Stimulated activated CD8-positive, alpha-beta memory T cell treated with anti-CD3 and anti-CD28 coated beads, Interleukin-4, amount 100 ng/mL, for 4 hours (primary cell): ENCODE data around the gene LGR6.
A peak's percentile ranks its signal among the peaks of the same experiment; 100 is the strongest.

Experiments used
- DNase-seq, 2 donors: peaks; one replicate each; pipeline ENCODE4 v3.0.0-alpha.2; 2020; ENCODE audit warnings: low read depth in 2 of 2, low spot score in 1 of 2

Gene LGR6

DNA sequence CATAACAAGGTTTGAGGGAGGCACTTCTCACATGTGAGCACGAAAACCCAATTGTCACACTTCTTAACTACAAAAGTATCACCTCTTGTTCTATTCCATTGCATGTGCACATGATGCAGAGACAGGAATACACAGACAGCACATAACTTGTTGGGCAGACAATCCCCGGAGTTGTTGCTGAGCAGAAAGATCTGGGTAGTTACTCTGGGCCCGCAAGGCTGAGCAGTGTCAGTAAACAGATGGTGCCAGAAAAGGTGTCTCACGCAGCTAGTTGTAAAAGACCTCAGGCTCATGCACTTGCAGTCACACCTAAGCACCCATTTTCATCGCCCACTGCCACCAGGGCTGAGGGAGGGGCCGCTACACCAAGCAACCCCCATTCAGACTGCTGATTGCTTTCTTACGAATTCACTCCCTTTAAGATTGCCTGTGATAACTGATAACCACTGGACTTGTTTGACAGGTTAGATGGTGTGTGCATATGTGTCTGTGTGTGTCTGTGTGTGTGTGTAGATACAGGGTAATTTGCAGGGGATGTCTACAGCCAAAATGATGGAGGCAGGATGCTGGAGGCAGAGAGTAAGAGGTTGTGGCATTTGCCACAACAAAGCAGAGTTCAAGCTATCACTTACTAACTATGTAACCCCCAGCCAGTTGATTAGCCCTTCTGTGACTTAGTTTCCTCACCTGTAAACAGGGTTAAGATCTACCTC lies 4.2 kb downstream of the LGR6 start:
- DNase-seq, result peak in 1 of 2 donors; percentile 10

DNA sequence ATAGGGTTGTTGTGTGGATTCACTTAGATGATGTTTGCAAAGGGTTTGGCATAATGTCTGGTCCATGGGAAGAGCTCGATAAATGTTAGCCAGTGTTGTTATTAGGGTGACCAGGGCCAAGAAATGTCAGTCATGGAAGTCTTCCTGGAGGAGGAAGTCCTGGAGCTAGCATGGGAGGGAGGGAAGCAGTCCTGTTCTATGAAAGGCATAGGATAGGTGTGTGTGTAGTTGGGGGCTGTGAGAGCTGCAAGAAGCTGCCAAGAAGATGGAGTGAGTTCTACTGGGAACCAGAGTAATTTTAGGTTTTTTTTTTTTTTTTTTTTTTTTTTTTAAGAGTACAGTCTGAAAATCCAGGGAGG lies 4.7 kb downstream of the LGR6 start:
- no peak for DNase-seq

DNA sequence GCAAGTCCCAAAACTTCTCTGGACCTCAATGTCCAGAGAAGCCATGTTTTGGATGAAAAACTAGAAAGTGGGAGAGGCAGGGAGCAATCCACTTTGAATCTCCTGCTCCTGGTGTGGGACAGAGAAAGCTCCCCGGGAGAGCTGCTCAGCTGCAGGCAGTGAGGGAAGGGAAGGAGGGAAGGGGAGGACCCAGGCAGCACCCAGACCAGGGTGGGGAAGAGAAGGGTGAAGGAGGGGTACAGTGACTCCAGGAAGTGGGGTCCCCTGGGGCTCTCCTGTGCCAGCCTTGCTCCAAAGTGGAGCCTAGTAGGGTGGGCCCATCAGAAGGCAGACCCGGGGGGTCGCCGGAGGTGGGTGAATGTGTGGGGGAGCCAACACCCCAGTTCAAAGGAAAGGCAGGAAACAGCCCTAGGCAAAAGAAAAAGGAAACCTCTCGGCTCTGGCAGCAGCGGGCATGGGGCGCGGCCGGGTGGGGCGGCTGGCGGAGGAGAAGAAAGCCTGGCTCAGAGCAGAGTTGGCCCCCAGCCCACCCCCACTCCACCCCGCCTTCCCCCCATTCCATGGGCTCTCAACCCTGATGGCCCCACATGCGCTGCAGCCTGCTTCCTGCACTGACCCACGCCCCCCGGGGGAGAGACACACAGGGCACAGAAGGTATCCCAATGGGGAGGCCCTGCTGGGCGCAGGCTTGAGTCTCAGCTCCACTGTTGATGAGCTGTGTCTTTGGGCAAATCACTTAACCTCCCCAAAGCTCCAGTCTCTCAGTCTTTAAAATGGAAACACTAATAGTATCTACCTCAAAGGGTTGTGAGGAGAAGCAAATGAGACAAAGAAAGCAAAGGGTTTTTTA lies 5.7 kb downstream of the LGR6 start:
- DNase-seq, result no peak

GRCh38 chr1:202200112-202200548 lies 6.5 kb downstream of the LGR6 start:
- DNase-seq, result no peak

DNA sequence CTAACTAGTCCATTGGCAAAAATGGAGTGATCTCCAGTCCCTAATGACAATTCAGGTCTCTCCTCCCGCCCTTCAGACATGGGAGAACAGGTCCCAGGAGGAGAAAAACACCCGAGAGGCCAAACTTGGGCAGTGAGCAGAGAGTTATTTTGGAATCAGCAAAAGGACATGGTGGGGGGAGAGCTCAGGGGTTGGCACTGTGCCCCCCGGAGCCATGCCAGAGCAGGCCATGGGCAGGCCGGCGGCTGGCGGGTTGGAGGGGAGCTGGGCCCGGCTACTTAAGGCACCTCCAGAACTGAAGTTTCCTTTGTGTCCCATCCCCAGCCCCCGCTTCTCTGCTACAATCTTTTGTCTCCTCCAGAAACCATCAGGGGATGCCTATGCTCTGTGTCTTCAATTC lies 7.1 kb downstream of the LGR6 start:
- DNase-seq, result no peak

GRCh38 chr1:202201266-202201665 lies 7.7 kb downstream of the LGR6 start:
- no peak for DNase-seq

GRCh38 chr1:202201971-202202370 lies 8.4 kb downstream of the LGR6 start:
- DNase-seq, result no peak

DNA sequence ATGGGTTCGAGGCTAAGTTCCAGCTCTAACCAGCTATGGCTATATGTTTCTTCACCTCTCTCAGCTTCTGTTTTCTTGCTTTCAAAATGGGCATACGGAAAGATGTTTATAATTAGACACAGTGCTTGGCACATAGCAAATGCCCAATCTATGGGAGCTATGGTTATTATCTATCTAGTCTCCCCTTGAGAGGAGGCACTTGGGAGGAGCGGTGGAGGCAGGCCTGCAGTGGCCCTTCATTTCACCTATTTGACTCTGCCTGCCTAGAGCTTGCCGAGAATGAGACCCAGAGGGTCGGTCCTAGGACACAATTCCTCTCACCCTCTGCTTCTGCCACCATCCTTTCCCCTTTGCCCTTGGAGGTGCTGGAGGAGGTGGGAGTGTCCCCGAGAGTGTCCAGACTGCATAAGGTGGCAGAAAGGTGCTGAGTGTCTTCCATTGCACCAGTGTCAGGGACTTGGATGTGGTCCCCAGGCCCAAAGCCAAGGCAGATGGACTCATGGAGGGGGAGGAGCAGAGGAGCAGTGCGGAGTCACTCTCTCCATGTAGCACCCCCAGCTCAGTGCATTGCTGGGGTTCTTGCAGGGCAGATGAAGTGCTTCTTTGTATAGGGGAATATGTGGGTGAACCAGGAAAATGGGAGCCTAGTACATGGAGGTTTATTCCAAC lies 9.0 kb downstream of the LGR6 start:
- DNase-seq, result no peak

DNA sequence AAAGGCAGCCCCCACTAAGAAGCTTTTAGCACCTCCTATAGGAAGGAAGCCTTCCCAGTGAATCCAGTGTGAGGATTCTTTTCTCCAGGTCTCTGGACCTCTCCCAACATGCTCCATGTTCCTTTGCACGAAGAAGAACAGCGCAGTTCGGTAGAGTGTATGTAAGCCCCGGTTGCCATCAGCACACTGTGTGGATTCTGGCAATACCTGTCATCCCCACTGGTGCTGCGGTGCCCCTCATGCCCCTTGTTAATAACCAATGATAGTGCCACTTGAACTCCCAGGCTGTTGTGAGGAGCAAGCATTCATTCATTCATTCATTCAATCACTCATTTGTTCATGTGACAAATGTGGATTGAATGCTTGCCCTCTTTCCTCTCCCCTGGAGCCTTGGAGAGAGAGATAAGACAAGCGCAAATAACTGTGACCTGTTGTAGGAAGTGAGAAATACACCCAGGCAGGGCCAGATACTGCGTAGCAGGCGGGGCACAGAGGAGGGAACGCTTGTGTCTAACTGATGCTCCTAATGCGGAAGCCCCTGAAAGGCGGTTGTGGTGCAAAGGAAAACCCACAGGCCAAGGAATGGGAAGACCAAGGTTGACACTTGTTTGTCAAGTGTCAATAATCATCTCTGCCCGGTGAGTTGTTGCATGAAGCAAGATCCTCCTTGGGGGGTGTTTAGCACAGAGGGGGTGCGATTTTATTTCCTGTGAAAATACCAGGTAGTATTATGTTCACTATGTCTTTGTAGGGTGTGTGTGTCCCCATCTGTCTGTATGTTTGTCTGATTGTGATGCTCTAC lies 9.8 kb downstream of the LGR6 start:
- no peak for DNase-seq

DNA sequence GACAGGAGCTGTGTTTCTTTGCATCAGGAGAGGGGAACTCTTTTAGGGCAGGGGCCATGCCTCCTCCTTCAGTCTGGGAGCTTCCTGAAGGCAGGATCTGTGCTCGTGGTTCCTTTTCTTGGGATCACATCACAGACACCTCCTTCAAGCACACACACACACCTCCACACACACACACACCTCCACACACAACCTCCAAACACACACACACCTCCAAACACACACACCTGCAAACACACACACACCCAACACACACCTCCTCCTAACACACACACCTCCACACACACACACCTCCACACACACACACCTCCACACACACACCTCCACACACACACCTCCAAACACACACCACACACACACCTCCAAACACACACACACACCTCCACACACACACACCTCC lies 10.5 kb downstream of the LGR6 start:
- DNase-seq, result no peak

GRCh38 chr1:202205523-202206190 lies 12.1 kb downstream of the LGR6 start:
- DNase-seq, result no peak

- no peak for DNase-seq
Measured at GRCh38 chr1:202207292-202207691, 13.7 kb downstream of the LGR6 start.

GRCh38 chr1:202208351-202208857 lies 14.8 kb downstream of the LGR6 start:
- DNase-seq, result no peak

DNA sequence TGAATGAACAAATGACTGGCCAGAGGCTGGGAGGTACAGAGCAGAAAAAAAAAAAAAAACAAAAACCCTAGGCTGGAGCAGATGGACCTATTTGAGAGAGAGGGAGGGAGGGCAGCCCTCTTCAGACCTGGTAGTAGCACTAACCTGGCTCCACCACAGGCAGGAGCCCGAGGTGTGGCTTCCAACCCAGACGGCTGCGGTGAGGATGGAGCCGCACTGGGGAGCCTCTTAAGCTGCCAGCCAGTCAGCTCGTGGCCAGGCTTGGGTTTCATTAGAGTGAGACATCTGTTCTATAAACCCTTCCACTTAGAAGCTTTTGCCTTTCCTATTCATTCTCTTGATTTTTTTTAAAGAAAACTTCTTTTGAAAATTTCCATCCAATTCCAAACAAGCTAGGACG lies 16.8 kb downstream of the LGR6 start:
- DNase-seq, result no peak

DNA sequence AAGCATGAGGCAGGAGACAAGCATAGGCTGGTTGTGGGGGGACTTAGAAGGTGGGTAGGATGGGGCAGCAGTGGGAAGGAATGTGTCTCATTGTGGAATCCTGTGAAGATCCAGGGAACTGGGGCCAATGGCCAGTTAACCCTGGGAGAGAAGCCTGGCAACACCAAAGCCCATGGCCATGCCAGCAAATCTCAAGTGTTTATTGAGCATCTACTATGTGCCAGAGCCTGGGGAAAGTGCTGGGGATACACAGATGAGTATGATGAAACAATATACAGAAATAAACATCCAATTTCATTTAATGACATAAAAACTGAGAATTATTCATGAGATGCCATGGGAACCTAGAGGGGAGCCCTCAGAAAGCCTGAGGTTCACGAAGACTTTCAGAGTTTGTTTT lies 17.4 kb downstream of the LGR6 start:
- DNase-seq, result no peak

GRCh38 chr1:202212787-202213186 lies 19.2 kb downstream of the LGR6 start:
- DNase-seq, result no peak

DNA sequence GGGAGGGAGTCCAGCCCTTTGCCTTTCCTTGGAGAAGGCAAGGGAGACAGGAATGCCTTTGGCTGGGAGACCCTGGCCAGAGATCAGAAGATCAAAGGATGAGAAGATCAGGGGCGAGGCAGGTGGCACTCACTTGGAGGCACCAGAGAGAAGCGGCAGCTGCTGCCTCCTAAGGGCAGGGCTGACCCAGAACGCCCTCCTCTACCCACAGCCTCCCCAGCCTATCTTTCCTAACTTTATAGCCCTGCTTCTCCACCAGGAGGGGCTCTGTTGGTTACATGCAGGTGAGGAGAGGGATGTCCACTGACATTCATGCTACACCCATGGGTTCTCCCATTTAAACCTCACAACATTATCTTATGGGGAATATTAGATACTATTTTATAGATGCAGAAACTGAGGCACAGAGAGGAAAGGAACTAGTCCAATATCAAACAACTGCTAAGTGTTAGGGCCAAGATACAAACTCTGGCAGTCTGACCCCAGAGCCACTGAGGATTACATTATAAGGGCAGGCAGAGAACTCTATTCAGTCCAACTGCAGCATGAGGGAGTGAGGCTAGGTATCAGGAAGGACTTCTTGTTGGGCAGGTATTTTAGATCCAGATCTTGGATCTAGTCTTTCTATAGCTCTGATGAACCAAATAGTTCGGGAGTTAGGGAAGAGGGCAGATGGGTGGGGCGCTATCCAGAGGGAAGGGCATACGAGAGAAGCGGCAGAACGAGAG lies 19.9 kb downstream of the LGR6 start:
- DNase-seq, result no peak

- no peak for DNase-seq
Measured at GRCh38 chr1:202214089-202214843, 20.7 kb downstream of the LGR6 start.

GRCh38 chr1:202215472-202216130 lies 22.0 kb downstream of the LGR6 start:
- DNase-seq, result no peak
